Loucy (cell line): ENCODE measurements around the gene AASS.

Experiments used
- H2AFZ ChIP-seq: fragments of 200-600 bp; sonication (generic); 2 replicates; pipeline ENCODE4 v1.6.0; 2016; ENCODE audit warnings: antibody characterized with exemption, mild to moderate bottlenecking, low read length, moderate library complexity
- H3F3A ChIP-seq: fragments of 200-600 bp; 2 replicates; pipeline ENCODE4 v1.6.0; 2016; ENCODE audit warnings: antibody characterized with exemption, low read depth, mild to moderate bottlenecking
- H3K27me3 ChIP-seq: fragments of 200-600 bp; sonication (generic); 2 replicates; pipeline ENCODE4 v1.6.1; 2014; ENCODE audit warnings: low read length, mild to moderate bottlenecking; ENCODE audit not compliant: insufficient read depth, poor library complexity, severe bottlenecking
- H3K36me3 ChIP-seq: fragments of 200-600 bp; sonication (generic); 2 replicates; pipeline ENCODE4 v1.6.1; 2016; ENCODE audit warnings: low read length; ENCODE audit not compliant: insufficient read depth
- H3K4me1 ChIP-seq: fragments of 200-600 bp; sonication (generic); 2 replicates; pipeline ENCODE4 v1.5.1; 2014; ENCODE audit warnings: low read length, mild to moderate bottlenecking; ENCODE audit not compliant: insufficient read depth, poor library complexity, severe bottlenecking
- H3K4me2 ChIP-seq: fragments of 200-600 bp; sonication (generic); 2 replicates; pipeline ENCODE4 v1.6.0; 2014; ENCODE audit warnings: antibody characterized with exemption, low read length, low read depth, mild to moderate bottlenecking; ENCODE audit not compliant: poor library complexity, severe bottlenecking
- H3K4me3 ChIP-seq: fragments of 200-600 bp; sonication (generic); 2 replicates; pipeline ENCODE4 v1.5.1; 2014; ENCODE audit warnings: low read length, mild to moderate bottlenecking, mixed read lengths; ENCODE audit not compliant: poor library complexity, severe bottlenecking
- H3K79me2 ChIP-seq: fragments of 200-600 bp; sonication (generic); 2 replicates; pipeline ENCODE4 v1.6.1; 2014; ENCODE audit warnings: low read length; ENCODE audit not compliant: insufficient read depth
- H3K9ac ChIP-seq: fragments of 200-600 bp; sonication (generic); 2 replicates; pipeline ENCODE4 v1.6.0; 2014; ENCODE audit warnings: mild to moderate bottlenecking, low read depth, low read length, moderate library complexity; ENCODE audit not compliant: poor library complexity, severe bottlenecking
- H3K9me2 ChIP-seq: fragments of 200-600 bp; sonication (generic); replicated peaks from 2 replicates; pipeline ENCODE4 v1.6.1; 2016; ENCODE audit warnings: low read depth, low read length, mixed read lengths
- H3K9me3 ChIP-seq: fragments of 200-600 bp; sonication (generic); 2 replicates; pipeline ENCODE4 v1.6.1; 2014; ENCODE audit warnings: mild to moderate bottlenecking, antibody characterized with exemption, low read length, low read depth; ENCODE audit not compliant: insufficient read depth
- H4K20me1 ChIP-seq: fragments of 200-600 bp; sonication (generic); 2 replicates; pipeline ENCODE4 v1.6.0; 2014; ENCODE audit warnings: antibody characterized with exemption, low read length, mild to moderate bottlenecking; ENCODE audit not compliant: insufficient read depth, poor library complexity, severe bottlenecking
- EZH2phosphoT487 ChIP-seq: fragments of 200-600 bp; IDR thresholded peaks from 2 replicates; pipeline ENCODE4 v1.6.1; 2018; ENCODE audit warnings: antibody characterized with exemption, mild to moderate bottlenecking, moderate library complexity, borderline replicate concordance
- TF ChIP-seq, protein P1 (sequence below): fragments of 200-600 bp; sonication (generic); conservative IDR thresholded peaks from 2 replicates; pipeline ENCODE4 v1.5.1; 2014; ENCODE audit warnings: mild to moderate bottlenecking, antibody characterized with exemption, low read length

The AASS gene

DNA sequence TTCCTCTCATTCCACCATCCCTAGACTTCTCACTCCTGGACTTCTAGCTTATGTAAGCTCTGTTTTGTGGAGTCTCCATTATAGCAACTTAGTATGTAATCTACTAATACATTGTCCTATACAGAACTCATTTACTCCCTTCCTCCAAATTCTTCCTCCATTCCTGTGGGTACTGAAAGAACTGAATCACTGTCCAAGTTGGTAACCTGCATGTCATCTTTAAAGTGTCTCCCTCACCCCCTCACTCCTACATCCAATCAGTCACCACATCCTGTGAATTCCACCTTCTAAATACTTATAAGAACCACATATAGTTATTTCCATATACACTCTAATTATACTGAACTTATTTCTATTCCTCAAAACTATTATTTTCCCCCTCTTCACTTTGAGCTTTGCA is 20.3 kb downstream of the AASS start:
- no peaks in the 10 kb centered on the region for H3F3A ChIP-seq
- no peaks in the 10 kb centered on the region for H3K79me2 ChIP-seq
- no peak overlapping the region for H2AFZ ChIP-seq
- TF ChIP-seq, protein P1, sequence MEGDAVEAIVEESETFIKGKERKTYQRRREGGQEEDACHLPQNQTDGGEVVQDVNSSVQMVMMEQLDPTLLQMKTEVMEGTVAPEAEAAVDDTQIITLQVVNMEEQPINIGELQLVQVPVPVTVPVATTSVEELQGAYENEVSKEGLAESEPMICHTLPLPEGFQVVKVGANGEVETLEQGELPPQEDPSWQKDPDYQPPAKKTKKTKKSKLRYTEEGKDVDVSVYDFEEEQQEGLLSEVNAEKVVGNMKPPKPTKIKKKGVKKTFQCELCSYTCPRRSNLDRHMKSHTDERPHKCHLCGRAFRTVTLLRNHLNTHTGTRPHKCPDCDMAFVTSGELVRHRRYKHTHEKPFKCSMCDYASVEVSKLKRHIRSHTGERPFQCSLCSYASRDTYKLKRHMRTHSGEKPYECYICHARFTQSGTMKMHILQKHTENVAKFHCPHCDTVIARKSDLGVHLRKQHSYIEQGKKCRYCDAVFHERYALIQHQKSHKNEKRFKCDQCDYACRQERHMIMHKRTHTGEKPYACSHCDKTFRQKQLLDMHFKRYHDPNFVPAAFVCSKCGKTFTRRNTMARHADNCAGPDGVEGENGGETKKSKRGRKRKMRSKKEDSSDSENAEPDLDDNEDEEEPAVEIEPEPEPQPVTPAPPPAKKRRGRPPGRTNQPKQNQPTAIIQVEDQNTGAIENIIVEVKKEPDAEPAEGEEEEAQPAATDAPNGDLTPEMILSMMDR: no peak
- TF ChIP-seq EZH2phosphoT487: no peak
- no peaks in the 10 kb centered on the region for H3K36me3 ChIP-seq
- no peaks in the 10 kb centered on the region for H4K20me1 ChIP-seq
- no peaks in the 10 kb centered on the region for H3K27me3 ChIP-seq
- H3K4me3 ChIP-seq: no peak overlapping the region
- no peaks in the 10 kb centered on the region for H3K4me1 ChIP-seq
- H3K9me3 ChIP-seq: no peaks in the 10 kb centered on the region
- no peak overlapping the region for H3K4me2 ChIP-seq
- no peak overlapping the region for H3K9ac ChIP-seq
- H3K9me2 ChIP-seq: no peaks in the 10 kb centered on the region

DNA sequence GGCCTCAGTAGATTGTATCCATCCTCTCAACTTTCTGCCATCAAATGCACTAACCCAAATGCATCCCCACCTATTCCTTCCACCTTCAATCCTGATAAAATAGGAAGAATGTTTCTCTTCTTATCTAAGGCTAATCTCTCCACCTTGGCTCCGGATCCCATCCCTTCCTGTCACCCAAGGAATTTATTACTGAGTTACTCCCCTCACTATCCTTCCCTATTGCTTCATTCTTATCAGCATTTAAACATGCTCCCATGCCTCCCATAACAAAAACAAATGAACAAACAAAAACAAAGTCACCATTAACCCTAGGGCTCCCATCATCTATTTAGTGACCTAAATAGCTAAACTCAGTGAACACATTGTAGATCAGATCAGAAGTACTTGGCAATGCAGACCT is 25.3 kb downstream of the AASS start:
- Histone ChIP-seq H3K9me2 (no peaks in the 10 kb centered on the region), H3K27me3 (no peaks in the 10 kb centered on the region), H3K4me2 (no peak overlapping the region), H3K4me1 (no peaks in the 10 kb centered on the region), H3F3A (no peaks in the 10 kb centered on the region), H3K36me3 (no peaks in the 10 kb centered on the region), H3K9me3 (no peaks in the 10 kb centered on the region), H4K20me1 (no peaks in the 10 kb centered on the region), H3K9ac (no peak overlapping the region), H3K79me2 (no peaks in the 10 kb centered on the region), H2AFZ (no peak overlapping the region), H3K4me3 (no peak overlapping the region)
- TF ChIP-seq, protein P1: no peak
- TF ChIP-seq EZH2phosphoT487: no peak

DNA sequence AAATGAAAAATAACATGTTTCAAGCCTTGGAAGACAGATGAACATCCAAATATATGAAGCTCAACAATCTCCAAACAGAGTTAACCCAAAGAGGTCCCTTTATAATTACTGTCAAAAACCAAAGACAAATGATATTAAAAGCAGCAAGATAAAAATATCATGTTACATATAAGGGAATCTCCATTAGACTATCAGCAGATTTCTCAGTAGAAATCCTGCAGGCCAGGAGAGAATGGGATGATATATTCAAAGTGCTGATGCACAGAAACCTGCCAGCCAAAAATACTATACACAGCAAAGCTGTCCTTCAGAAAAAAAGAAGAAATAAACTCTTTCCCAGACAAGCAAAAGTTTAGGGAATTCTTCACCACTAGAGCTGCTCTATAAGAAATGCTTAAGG is 41.0 kb downstream of the AASS start:
- Histone ChIP-seq H3K4me1 (no peaks in the 10 kb centered on the region), H3K27me3 (no peaks in the 10 kb centered on the region), H3K4me3 (no peak overlapping the region), H3K9me3 (no peaks in the 10 kb centered on the region), H3K9ac (no peak overlapping the region), H3K36me3 (no peaks in the 10 kb centered on the region), H4K20me1 (no peaks in the 10 kb centered on the region), H3K79me2 (no peaks in the 10 kb centered on the region), H3F3A (no peaks in the 10 kb centered on the region), H3K9me2 (no peaks in the 10 kb centered on the region), H3K4me2 (no peak overlapping the region), H2AFZ (no peak overlapping the region)
- no peak for TF ChIP-seq EZH2phosphoT487
- TF ChIP-seq, protein P1: no peak
